ENCODE data around the gene TWIST2. TPM values are rescaled to one million over a fixed set of nuclear protein-coding genes. Genes with fewer than 3 reads are reported as not detected.
A peak's percentile ranks its signal among the peaks of the same experiment; 100 is the strongest.

TWIST2 gene
- polyA plus RNA-seq (ENCODE audit: insufficient read depth in 1 of 5, insufficient read length in 5 of 5, low replicate concordance in 1 of 5), result 1 to 10 TPM; 4.0 to 6.7 (median 4.6) TPM
- long read RNA-seq, donor 1, partial matches to known transcripts, result 0 of 4 reads
- long read RNA-seq, donor 1, other reads (novel, unspliced or antisense), result 0 of 4 reads
- long read RNA-seq, donor 2, result 0 reads
- long read RNA-seq, donor 3, partial matches to known transcripts, result 0 of 3 reads
- long read RNA-seq, donor 3, other reads (novel, unspliced or antisense), result 0 of 3 reads
- long read RNA-seq, donor 4, partial matches to known transcripts, result 0 of 4 reads
- long read RNA-seq, donor 4, other reads (novel, unspliced or antisense), result 0 of 4 reads
- long read RNA-seq, donor 5, partial matches to known transcripts, result 0 of 2 reads
- long read RNA-seq, donor 5, other reads (novel, unspliced or antisense), result 0 of 2 reads
- long read RNA-seq, donor 6, partial matches to known transcripts, result 0 of 3 reads
- long read RNA-seq, donor 6, other reads (novel, unspliced or antisense), result 0 of 3 reads
- long read RNA-seq, donor 7, partial matches to known transcripts, result 0 of 1 reads
- long read RNA-seq, donor 7, other reads (novel, unspliced or antisense), result 0 of 1 reads
- long read RNA-seq, donor 8, partial matches to known transcripts, result 0 of 4 reads
- long read RNA-seq, donor 8, other reads (novel, unspliced or antisense), result 0 of 4 reads

DNA sequence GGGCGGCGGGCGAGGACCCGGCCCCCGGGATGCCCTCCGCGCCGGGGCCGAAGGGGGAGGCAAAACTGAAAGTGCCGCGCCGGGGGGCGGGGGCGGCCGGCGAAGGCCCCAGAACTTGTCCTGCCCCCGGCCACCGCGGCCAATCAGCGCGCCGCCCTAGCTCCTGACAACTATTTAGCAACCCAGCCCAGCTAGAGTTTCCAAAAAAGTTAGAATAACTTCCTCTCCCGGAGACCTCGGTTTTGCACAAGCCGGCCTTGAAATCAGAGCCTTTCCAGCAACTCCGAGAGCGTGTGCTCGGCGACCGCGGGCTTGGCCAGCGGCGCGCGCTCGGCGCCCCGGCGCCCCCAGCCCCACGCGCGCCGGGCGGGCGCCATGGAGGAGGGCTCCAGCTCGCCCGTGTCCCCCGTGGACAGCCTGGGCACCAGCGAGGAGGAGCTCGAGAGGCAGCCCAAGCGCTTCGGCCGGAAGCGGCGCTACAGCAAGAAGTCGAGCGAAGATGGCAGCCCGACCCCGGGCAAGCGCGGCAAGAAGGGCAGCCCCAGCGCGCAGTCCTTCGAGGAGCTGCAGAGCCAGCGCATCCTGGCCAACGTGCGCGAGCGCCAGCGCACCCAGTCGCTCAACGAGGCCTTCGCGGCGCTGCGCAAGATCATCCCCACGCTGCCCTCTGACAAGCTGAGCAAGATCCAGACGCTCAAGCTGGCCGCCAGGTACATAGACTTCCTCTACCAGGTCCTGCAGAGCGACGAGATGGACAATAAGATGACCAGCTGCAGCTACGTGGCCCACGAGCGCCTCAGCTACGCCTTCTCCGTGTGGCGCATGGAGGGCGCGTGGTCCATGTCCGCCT, at the start of gene TWIST2:
Gene TWIST2, plus strand, starts transcription at position 245 of the 850 bp plus-strand sequence. Its CDS starts 131 bp downstream, at position 376.
- peak; percentile 64 for DNase-seq

DNA sequence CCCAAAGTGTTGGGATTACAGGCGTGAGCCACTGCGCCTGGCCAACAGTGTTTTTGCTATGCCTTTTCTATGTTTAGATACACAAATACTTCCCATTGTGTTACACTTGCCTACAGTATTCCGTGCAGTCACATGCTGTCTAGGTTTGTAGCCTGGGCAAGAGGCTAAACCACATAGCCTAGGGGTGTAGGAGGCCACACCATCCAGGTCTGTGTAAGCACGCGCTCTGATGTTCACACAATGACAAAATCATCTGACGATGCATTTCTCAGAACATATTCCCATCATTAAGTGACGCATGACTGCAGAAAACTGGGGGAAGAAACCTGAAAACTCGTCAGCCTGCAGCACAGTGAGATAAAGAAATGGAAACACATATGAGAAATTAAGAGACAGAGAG, 46.1 kb upstream of the TWIST2 start:
- DNase-seq, result no peak

- no peak for DNase-seq
Measured at GRCh38 chr2:238802957-238803356, 44.9 kb upstream of the TWIST2 start.

DNA sequence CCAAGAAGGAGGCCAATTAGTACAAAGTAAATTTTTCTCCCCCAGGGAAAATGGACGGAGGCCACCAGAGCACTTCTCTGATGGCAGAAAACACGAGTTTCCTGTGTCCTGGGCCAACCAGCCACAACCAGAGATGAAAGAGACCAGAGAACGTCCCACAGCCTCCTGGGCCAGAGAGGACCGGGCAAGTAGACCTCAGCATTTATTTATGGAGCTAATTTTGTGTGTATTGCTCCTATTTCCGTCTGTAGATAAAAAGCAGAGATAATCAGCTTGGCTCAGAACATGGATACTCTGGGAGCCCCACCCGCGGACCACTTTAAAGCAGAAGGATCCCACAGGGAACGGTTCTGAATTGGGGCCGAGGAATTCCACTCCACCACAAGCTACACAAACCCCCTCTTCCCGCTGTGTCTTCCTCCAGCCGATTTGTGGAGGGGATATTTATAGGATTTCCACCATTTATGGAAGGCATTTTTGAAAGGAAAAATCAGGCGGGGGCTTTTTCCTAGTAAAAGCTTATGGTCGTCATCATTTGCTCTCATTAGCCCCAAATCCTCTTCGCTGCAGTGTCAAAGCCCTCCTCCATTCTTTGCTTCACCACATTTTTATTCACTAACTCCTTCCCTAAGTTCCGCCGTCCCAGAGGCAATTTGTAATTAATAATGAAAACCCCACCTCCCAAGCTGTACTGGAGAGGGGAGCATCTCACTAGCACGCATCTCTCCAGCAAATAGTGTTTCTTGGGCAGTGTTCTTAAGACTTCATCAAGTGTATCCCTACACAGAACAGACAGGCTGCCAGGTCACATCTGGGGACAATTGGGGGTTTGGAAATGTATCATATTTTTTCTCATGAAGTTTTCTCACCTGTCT, 43.7 kb upstream of the TWIST2 start:
- no peak for DNase-seq

DNA sequence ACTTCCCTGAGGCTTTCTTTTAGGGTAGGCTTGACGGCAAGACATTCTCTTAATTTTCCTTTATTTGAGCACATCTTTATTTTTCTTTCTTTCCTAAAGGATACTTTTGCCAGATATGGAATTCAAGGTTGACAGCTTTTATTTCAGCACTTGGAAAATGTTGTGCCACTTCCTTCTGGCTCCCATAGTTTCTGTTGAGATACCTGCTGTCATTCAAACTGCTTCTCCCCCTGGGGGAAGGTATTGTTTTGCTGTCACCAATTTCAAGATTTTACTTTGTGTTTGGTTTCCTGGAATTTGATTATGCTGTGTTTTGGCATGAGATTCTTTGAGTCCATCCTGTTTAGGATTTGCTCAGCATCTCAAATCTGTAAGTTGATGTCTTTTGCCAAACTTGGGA, 39.1 kb upstream of the TWIST2 start:
- no peak for DNase-seq

- DNase-seq, result no peak
Measured at GRCh38 chr2:238810321-238810720, 37.6 kb upstream of the TWIST2 start.

- DNase-seq, result no peak
Measured at GRCh38 chr2:238811293-238811692, 36.6 kb upstream of the TWIST2 start.

DNA sequence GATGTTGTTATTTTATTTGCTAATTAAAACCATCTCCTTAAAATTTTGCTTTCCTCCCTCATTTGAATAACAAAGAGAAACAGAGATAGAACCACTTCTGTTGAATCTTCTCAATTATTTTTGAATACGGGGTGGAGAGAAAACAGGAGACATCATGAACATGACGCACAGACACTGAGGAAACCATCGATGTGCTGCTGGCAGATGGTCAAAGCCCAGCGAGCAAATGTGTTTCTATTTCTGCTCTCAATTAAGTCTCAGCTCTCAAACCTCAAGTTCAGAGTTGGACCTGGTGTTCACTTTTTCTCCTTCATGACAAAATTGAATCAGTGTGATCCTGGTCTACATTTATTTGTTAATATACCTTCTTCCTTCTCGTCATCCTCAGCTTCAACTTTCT, 36.1 kb upstream of the TWIST2 start:
- no peak for DNase-seq

DNA sequence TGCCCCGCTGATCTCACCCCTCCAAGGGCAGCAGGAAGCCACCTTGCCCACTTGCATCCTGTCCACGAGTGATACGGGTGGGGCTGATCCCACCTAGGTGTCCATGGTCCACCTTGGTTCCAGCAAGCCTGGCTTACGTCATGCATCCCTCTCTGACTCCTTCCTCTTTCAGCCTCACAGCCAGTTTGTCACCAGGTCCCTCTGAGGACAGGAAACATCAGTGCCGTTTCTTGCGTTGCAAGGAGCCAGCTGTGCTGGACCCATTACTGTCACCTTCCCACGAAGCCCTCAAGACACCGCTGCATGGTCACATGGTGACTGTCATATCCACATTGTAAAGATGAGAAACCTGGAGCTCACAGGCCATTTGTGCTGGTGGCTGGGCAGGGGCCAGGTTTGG, 34.8 kb upstream of the TWIST2 start:
- DNase-seq, result no peak

DNA sequence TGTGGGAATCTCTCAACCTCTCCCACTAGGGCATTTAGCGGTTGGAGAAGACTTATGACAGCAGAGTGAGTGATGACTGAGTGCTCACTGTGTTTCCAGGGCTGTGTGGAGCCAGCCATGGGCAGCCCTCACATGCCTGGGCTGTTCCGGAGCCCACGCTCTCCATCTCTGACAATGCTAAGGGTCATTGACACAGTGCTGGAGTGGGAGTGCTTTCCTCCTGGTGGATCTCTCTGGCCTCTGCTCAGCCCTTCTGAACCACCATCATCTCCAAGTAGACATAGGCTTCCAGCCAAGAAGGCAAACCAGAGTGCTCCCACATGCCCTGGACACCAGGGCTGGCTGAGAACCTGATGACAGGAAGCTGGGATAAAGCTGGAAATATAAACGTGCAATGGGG, 33.1 kb upstream of the TWIST2 start:
- DNase-seq, result no peak

GRCh38 chr2:238816291-238816690, 31.6 kb upstream of the TWIST2 start:
- DNase-seq, result no peak

- no peak for DNase-seq
Measured at GRCh38 chr2:238817382-238817781, 30.5 kb upstream of the TWIST2 start.

- no peak for DNase-seq
Measured at GRCh38 chr2:238817891-238818290, 30.0 kb upstream of the TWIST2 start.

- no peak for DNase-seq
Measured at GRCh38 chr2:238818561-238818960, 29.3 kb upstream of the TWIST2 start.

DNA sequence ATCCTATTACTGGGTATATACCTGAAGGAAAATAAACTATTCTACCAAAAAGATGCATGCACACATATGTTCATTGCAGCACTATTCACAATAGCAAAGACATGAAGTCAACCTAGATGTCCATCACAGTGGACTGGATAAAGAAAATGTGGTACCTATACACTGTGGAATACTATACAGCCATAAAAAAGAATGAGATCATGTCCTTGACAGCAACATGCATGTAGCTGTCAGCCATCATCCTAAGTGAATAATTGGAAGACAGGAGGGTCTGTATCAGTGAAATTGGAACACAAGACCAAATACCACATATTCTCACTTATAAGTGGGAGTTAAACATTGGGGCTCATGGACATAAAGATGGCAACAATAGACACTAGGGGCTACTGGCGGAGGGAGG, 27.7 kb upstream of the TWIST2 start:
- DNase-seq, result no peak

GRCh38 chr2:238820916-238821315, 27.0 kb upstream of the TWIST2 start:
- DNase-seq, result no peak

GRCh38 chr2:238821391-238821790, 26.5 kb upstream of the TWIST2 start:
- no peak for DNase-seq

DNA sequence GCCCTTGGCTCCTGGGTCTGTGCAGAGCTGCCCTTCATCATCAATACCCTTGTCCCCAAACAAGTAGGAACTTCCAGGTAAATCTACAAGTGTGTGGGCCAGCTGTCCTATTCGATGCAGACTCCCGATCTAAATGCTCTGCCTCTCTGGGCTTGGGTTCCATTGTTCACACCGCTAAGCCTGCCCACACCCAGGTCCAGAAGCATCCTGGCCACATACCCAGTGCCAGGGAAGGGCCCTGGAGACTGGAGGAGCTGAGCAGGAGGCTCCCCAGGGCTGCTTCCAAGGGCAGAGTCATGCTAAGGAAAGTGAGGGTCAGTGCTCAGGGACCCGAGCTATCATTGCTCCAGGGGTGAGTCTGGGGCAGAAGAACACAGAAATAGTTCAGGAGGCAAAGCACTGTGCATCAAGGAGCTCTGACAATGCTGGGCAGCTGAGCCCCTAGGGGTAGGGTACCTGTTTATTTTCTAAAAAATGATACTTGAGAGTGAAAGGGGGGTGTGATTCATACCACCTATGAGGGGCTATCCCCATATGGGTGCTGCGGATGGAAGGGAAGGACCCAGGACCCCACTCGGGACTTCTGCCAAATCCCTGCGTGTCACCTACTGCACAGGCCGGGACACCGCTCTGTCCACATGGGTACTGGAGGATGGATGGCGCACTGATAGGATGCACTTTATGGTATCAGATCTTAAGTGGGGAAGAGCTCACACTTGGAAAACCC, 25.8 kb upstream of the TWIST2 start:
- DNase-seq, result no peak

DNA sequence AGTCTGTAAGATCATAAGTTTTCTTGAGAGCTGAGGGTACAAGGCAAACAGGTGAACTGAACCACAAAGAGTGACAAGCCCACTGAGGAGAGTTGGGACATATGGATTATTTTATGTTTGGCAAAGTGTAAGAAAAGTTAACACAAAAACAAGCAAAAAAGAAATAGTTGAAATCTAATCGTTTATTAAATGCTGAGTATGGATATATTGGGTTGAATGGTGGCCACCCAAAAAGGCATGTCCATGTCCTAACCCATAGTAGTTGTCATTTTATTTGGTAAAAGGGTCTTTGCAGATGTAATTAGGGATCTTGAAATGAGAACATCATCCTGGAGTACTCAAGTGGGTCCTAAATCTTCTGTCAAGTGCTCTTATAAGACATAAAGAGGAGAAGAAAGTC, 24.9 kb upstream of the TWIST2 start:
- DNase-seq, result no peak

- no peak for DNase-seq
Measured at GRCh38 chr2:238831177-238831576, 16.7 kb upstream of the TWIST2 start.

- no peak for DNase-seq
Measured at GRCh38 chr2:238834982-238835381, 12.9 kb upstream of the TWIST2 start.
